Dendritic cell treated with granulocyte-macrophage colony-stimulating factor and Interleukin-4, amounts not matched to agents 40 ng/mL and 50 ng/mL, for 4 days (primary cell): ENCODE data around the gene WDR44.

ENCODE experiments used
- H3K27ac Mint-ChIP-seq: one replicate; pipeline ENCODE4 v1.8.0; 2022; ENCODE audit warnings: mild to moderate bottlenecking, mixed read lengths
- H3K27me3 Mint-ChIP-seq: one replicate; pipeline ENCODE4 v1.8.0; 2022; ENCODE audit warnings: mild to moderate bottlenecking, mixed read lengths
- H3K36me3 Mint-ChIP-seq: one replicate; pipeline ENCODE4 v1.8.0; 2022; ENCODE audit warnings: low read depth, mixed read lengths
- H3K4me1 Mint-ChIP-seq: one replicate; pipeline ENCODE4 v1.8.0; 2022; ENCODE audit warnings: low read depth, mixed read lengths
- H3K4me3 Mint-ChIP-seq: one replicate; pipeline ENCODE4 v1.8.0; 2022; ENCODE audit warnings: mild to moderate bottlenecking, moderate library complexity, mixed read lengths
- H3K9me3 Mint-ChIP-seq: one replicate; pipeline ENCODE4 v1.8.0; 2022; ENCODE audit warnings: mixed read lengths
- intact Hi-C: fragments of 100-400 bp; cut with micrococcal nuclease; formaldehyde crosslinking; loops from one replicate; pipeline ENCODE4 v1.15.0; 2022

WDR44 gene

GRCh38 chrX:118350221-118350620 is 4.3 kb downstream of the WDR44 start:
- Mint-ChIP-seq H3K36me3 (peaks cover 11% of the 10 kb centered on the region), H3K4me1 (peaks cover 25% of the 10 kb centered on the region), H3K27ac (peak overlapping the region; percentile 41)

GRCh38 chrX:118350706-118351105 is 4.8 kb downstream of the WDR44 start:
- no peaks in the 10 kb centered on the region for H3K27me3 Mint-ChIP-seq
- no peak overlapping the region for H3K4me3 Mint-ChIP-seq
- peaks cover 11% of the 10 kb centered on the region for H3K36me3 Mint-ChIP-seq
- peaks cover 29% of the 10 kb centered on the region for H3K4me1 Mint-ChIP-seq
- H3K9me3 Mint-ChIP-seq: no peaks in the 10 kb centered on the region
- peak overlapping the region; percentile 41 for H3K27ac Mint-ChIP-seq
- intact Hi-C loops: no loop called here

More at GRCh38 chrX:118350221-118350620, 4.3 kb downstream of the WDR44 start:
- intact Hi-C loops: no loop called here
- Mint-ChIP-seq H3K27me3 (no peaks in the 10 kb centered on the region), H3K9me3 (no peaks in the 10 kb centered on the region), H3K4me3 (no peak overlapping the region)

GRCh38 chrX:118352566-118352965 is 6.7 kb downstream of the WDR44 start:
- intact Hi-C loops: no loop called here
- Mint-ChIP-seq H3K4me3 (no peak overlapping the region), H3K4me1 (peaks cover 29% of the 10 kb centered on the region), H3K27me3 (no peaks in the 10 kb centered on the region), H3K27ac (no peak overlapping the region), H3K36me3 (no peaks in the 10 kb centered on the region), H3K9me3 (no peaks in the 10 kb centered on the region)

- Mint-ChIP-seq H3K27ac (no peak overlapping the region), H3K9me3 (no peaks in the 10 kb centered on the region), H3K4me1 (peaks cover 23% of the 10 kb centered on the region), H3K36me3 (no peaks in the 10 kb centered on the region), H3K27me3 (no peaks in the 10 kb centered on the region), H3K4me3 (no peak overlapping the region)
- intact Hi-C loops: no loop called here
Measured at GRCh38 chrX:118353081-118353850, 7.4 kb downstream of the WDR44 start.

- Mint-ChIP-seq H3K27me3 (no peaks in the 10 kb centered on the region), H3K4me3 (no peak overlapping the region), H3K27ac (no peak overlapping the region), H3K9me3 (no peaks in the 10 kb centered on the region), H3K4me1 (peaks cover 11% of the 10 kb centered on the region), H3K36me3 (no peaks in the 10 kb centered on the region)
- intact Hi-C loops: no loop called here
Measured at GRCh38 chrX:118355225-118355920, 9.5 kb downstream of the WDR44 start.

GRCh38 chrX:118356154-118356701 is 10.3 kb downstream of the WDR44 start:
- Mint-ChIP-seq H3K36me3 (no peaks in the 10 kb centered on the region), H3K9me3 (no peaks in the 10 kb centered on the region), H3K27ac (no peak overlapping the region), H3K4me3 (no peak overlapping the region), H3K4me1 (peaks cover 10% of the 10 kb centered on the region), H3K27me3 (no peaks in the 10 kb centered on the region)
- intact Hi-C loops: no loop called here

- Mint-ChIP-seq H3K27ac (no peak overlapping the region), H3K27me3 (no peaks in the 10 kb centered on the region), H3K9me3 (no peaks in the 10 kb centered on the region), H3K4me3 (no peak overlapping the region), H3K4me1 (peaks cover under 1% of the 10 kb centered on the region), H3K36me3 (no peaks in the 10 kb centered on the region)
- intact Hi-C loops: no loop called here
Measured at GRCh38 chrX:118360429-118361125, 14.7 kb downstream of the WDR44 start.

GRCh38 chrX:118364261-118364660 is 18.4 kb downstream of the WDR44 start:
- intact Hi-C loops: no loop called here
- Mint-ChIP-seq H3K4me3 (no peak overlapping the region), H3K36me3 (peaks cover 11% of the 10 kb centered on the region), H3K9me3 (no peaks in the 10 kb centered on the region), H3K27me3 (no peaks in the 10 kb centered on the region), H3K4me1 (no peaks in the 10 kb centered on the region), H3K27ac (no peak overlapping the region)

- H3K4me1 Mint-ChIP-seq: peaks cover 5% of the 10 kb centered on the region
- intact Hi-C loops: no loop called here
- no peaks in the 10 kb centered on the region for H3K27me3 Mint-ChIP-seq
- H3K27ac Mint-ChIP-seq: no peak overlapping the region
- H3K36me3 Mint-ChIP-seq: peaks cover 11% of the 10 kb centered on the region
- no peaks in the 10 kb centered on the region for H3K9me3 Mint-ChIP-seq
- H3K4me3 Mint-ChIP-seq: no peak overlapping the region
Measured at GRCh38 chrX:118367338-118367737, 21.4 kb downstream of the WDR44 start.

- H3K36me3 Mint-ChIP-seq: peaks cover 11% of the 10 kb centered on the region
- H3K27me3 Mint-ChIP-seq: no peaks in the 10 kb centered on the region
- intact Hi-C loops: no loop called here
- H3K27ac Mint-ChIP-seq: no peak overlapping the region
- no peak overlapping the region for H3K4me3 Mint-ChIP-seq
- H3K4me1 Mint-ChIP-seq: peaks cover 5% of the 10 kb centered on the region
- no peaks in the 10 kb centered on the region for H3K9me3 Mint-ChIP-seq
Measured at GRCh38 chrX:118368398-118368797, 22.5 kb downstream of the WDR44 start.

- Mint-ChIP-seq H3K4me3 (no peak overlapping the region), H3K36me3 (peaks cover 11% of the 10 kb centered on the region), H3K27me3 (no peaks in the 10 kb centered on the region), H3K4me1 (peaks cover 5% of the 10 kb centered on the region), H3K27ac (no peak overlapping the region), H3K9me3 (no peaks in the 10 kb centered on the region)
- intact Hi-C loops: no loop called here
Measured at GRCh38 chrX:118370921-118371624, 25.2 kb downstream of the WDR44 start.

GRCh38 chrX:118373538-118373937 is 27.6 kb downstream of the WDR44 start:
- Mint-ChIP-seq H3K4me3 (no peak overlapping the region), H3K4me1 (peaks cover 5% of the 10 kb centered on the region), H3K9me3 (no peaks in the 10 kb centered on the region), H3K27me3 (no peaks in the 10 kb centered on the region), H3K27ac (no peak overlapping the region), H3K36me3 (peaks cover 5% of the 10 kb centered on the region)
- intact Hi-C loops: no loop called here

- intact Hi-C loops: no loop called here
- no peak overlapping the region for H3K4me3 Mint-ChIP-seq
- H3K9me3 Mint-ChIP-seq: no peaks in the 10 kb centered on the region
- H3K4me1 Mint-ChIP-seq: no peaks in the 10 kb centered on the region
- peaks cover 14% of the 10 kb centered on the region for H3K36me3 Mint-ChIP-seq
- no peak overlapping the region for H3K27ac Mint-ChIP-seq
- H3K27me3 Mint-ChIP-seq: no peaks in the 10 kb centered on the region
Measured at GRCh38 chrX:118383120-118383519, 37.2 kb downstream of the WDR44 start.
